Measurements from ENCODE around the gene AP2M1. TPM values are rescaled to one million over a fixed set of nuclear protein-coding genes. Genes with fewer than 3 reads are reported as not detected.
A peak's percentile ranks its signal among the peaks of the same experiment; 100 is the strongest.
"Not testable (repeated sequence)": the region's sequence is repeated elsewhere in the genome, so short reads cannot be mapped to it uniquely, and the experiment has no call there.

Gene AP2M1
- 318 TPM for total RNA-seq
- long read RNA-seq, transcript AP2M1-207 (10 exons, 1,950 nt) = minor isoform, 5 of 591 reads
- long read RNA-seq, transcript AP2M1-202 (11 exons, 2,091 nt) = major isoform, 36 of 591 reads
- long read RNA-seq, partial matches to known transcripts = 81 of 591 reads
- long read RNA-seq, other reads (novel, unspliced or antisense) = 469 of 591 reads

DNA sequence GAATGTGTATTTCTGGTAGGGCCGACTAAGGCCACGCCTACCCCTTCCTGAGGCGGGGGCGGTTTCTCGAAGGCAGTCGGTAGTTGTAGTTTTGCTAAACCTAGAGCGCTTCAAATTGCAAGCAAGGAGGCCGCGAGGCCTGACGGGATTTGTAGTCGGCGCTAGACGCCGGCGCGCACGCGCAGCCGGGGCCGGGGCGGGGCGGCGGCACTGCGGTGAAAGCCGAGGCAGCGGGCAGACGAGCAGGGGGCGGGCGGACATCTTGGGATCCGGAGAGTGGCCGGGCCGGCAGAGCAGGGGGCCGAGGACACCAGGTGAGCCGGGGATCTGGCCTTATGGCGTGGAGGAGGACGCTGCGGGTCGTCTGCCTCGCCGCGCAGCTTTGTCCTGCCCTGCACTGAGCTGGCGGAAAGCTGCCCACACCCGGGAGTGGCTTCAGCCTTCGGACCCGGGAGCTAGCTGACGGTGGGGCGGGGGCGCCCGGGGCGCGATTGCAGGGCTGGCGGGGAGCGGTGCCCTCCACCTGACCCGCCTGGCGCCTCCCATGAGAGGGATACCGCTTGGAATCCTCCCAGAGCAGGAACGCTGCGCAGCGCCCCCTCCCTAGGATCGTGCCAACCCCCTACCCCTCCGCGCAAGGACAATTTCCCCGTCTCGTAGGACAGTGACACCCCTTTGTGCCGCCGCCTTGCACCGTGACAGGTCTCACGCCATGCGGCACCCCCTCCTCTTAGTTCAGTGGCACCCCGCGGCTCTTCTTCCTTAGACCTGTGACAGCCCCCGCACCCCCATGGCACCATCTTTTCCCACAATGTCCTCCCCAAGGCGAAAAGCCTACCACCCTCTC lies at the start of gene AP2M1:
TSS of gene AP2M1 (plus strand) at position 210 of the 847 bp plus-strand sequence. CDS start 2,139 bp downstream, outside the sequence.
- intact Hi-C loops (cut with micrococcal nuclease) = no loop called here
- ATAC-seq (peak; percentile 91), DNase-seq (peak; percentile 99)

DNA sequence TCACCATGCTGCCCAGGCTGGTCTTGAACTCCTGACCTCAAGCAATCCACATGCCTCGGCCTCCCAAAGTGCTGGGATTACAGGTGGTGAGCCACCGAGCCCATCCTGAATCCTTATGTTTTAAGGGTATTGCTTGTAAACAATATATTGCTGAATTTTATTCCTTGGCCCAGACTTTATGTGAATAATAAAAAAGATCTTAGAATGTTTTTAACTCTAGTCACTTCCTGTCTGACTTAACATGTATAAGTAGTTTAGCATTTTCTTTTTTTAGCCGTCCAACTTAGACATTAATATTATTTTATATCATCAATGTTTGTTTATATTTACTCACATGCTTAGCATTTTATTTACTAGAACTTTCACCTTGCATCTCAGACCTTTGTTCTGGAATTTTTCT lies 48.6 kb upstream of the AP2M1 start:
- intact Hi-C loops (cut with micrococcal nuclease) = no loop called here
- ATAC-seq = no peak
- DNase-seq = no peak

DNA sequence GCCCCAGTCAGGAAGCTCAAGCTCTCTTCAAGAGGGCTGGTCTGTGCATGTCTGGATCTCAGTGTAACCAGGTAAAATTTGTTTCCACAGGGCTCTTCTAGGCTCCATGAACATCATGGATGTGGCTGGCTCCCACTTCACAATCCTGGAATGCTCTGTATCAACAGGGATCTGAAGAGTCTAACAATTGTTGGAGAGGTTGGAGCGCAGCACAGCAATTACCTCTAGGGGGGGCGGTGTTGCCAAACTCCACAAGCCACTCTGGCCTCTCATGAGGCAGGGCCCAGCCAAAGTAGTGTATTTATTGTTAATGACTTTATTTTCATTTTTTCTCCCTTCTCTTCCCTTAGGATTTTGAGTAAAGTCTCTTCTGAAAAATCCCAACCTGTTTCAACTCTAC lies 45.6 kb upstream of the AP2M1 start:
- no peak for DNase-seq
- intact Hi-C loops (cut with micrococcal nuclease) = no loop called here
- no peak for ATAC-seq

DNA sequence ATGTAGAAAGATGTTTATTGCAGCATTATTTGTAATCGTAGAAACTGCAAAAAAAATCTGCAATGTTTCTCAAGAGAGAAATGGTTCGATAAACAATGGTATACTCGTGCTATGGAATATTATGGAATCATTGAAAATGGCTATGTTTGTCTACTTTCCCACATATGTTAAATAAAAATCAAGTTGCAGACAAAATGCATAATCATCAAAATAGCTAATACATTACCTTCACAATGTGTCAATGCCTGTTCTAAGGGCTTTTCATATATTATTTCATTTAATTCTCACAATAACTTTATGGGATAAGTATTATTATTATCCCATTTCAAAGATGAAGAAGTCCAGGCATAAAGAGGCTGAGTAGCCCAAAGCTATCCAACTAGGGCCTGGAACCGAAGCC lies 41.7 kb upstream of the AP2M1 start:
- ATAC-seq = no peak
- intact Hi-C loops (cut with micrococcal nuclease) = no loop called here
- no peak for DNase-seq

DNA sequence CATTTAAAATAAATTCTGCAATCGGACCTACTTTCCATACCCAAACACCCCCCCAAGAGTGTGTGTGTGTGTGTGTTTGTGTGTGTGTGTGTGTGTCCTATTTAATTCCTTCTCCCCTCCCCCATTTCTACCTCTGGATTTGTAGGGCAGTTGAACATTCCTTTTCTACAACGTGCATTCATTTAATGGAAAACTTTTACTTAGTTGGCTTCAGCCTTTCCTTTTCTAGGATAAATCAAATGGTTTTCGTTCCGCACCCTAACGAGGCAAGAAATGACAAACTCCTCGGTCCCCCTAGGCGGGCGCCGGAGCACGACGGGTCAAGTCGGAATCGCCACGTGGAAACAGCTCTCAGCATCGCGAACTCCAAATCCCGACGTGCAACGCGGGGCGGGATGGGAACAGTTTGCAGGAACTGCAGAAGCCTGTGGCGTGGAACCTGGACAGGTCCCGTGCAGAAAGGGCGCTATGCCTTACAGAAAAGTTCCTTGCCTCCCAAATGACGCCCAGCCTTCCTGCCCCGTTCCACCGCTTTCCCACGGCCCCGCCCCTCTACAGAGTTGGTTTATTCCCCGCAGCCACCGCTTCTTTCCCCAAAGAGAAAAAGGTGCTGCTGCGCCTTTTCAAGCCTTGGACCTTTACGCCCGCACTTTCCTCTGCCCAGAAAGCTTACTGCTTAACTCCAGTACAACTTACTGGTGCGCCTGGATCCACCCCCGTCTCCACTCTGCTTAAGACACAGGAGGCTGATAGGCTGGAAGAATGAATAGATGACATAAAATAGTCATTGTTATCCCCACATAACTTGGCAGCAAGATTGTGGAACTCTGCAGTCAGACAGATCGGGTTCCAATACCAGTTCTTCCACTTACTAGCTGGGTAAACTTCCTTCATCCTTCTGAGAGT lies 40.6 kb upstream of the AP2M1 start:
- intact Hi-C loops (cut with micrococcal nuclease) = no loop called here
- ATAC-seq = peak; percentile 85
- peak; percentile 90 for DNase-seq

DNA sequence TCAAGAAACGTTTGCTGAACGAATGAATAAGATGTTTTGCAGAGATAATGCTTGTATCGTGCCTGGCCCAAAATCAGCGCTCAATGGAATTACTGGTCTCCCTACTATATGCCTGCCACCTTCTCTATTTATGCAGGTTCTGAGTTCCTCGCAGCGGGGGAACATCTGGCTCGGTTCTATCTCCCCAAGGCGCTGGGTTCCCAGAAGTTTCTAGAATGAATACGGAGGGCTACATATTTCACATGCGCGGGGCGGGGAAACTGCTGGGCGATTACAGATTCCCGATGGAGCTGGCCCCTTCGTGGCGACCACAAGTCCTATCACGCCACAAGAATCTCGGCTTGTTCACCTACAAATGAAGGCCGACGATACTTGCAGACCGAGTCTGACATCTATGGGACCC lies 39.9 kb upstream of the AP2M1 start:
- peak; percentile 14 for ATAC-seq
- intact Hi-C loops (cut with micrococcal nuclease) = no loop called here

GRCh38 chr3:184135149-184135910 lies 39.3 kb upstream of the AP2M1 start, which contains the start of gene EIF2B5:
EIF2B5 (plus strand) TSS chr3:184135358; CDS start chr3:184135386, 28 bp downstream.
- peak; percentile 95 for ATAC-seq
- DNase-seq = peak; percentile 94
- intact Hi-C loops (cut with micrococcal nuclease) = no loop called here

More for the DNA sequence above, 39.9 kb upstream of the AP2M1 start:
- no peak for DNase-seq

DNA sequence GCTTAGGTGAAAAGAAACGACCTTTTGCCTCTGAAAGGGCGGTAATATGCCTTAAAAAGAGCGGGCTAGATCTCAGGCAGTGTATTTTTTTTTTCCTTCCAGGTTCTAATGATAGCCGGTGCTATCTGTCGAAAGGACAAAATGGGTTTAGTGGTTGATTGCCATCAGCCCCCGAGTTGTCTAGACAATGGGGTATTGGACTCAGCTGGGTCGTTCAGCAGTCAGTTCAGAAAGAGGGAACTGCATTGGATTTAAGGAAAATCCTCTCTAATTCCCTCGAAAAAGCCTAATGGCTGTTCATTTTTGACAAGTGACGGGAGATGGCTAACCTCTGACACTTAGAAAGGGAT lies 38.8 kb upstream of the AP2M1 start:
- no peak for ATAC-seq
- no peak for DNase-seq
- intact Hi-C loops (cut with micrococcal nuclease) = no loop called here

GRCh38 chr3:184140436-184140835 lies 34.2 kb upstream of the AP2M1 start:
- intact Hi-C loops (cut with micrococcal nuclease) = no loop called here
- DNase-seq (no peak), ATAC-seq (no peak)

- intact Hi-C loops (cut with micrococcal nuclease) = no loop called here
- ATAC-seq (no peak), DNase-seq (no peak)
Observed at GRCh38 chr3:184142199-184142598, 32.5 kb upstream of the AP2M1 start.

DNA sequence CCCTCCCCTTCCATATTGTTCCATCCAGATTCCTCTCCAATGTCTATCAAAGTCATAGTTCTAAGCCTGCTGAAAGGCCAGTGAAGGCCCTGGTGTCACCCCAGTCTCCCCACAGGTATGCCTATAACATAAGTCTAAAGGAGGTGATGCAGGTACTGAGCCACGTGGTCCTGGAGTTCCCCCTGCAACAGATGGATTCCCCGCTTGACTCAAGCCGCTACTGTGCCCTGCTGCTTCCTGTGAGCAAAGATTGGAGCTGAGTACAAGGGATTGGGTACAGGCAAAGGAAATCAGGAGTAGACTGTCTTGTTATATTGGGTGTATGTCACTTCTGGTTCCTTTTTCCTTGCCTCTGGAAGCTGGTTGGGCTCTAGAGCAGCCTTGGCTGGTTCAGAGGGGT lies 31.3 kb upstream of the AP2M1 start:
- intact Hi-C loops (cut with micrococcal nuclease) = no loop called here
- ATAC-seq (no peak), DNase-seq (no peak)

DNA sequence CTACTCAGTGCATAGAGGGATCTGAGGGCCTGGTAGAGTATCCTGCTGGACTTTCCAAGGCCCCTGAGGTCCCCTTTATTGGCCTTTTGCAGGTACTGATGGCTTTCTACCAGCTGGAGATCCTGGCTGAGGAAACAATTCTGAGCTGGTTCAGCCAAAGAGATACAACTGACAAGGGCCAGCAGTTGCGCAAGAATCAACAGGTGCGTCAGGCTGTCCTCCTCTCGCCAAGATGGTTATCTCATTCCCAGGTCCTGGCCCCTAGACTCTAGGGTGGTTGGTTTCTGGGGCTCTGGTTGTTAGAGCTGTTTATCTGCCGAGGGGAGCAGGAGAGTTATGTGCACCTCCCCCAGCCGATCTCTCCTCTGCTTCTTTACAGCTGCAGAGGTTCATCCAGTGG lies 30.1 kb upstream of the AP2M1 start:
- intact Hi-C loops (cut with micrococcal nuclease) = no loop called here
- DNase-seq (no peak), ATAC-seq (no peak)

DNA sequence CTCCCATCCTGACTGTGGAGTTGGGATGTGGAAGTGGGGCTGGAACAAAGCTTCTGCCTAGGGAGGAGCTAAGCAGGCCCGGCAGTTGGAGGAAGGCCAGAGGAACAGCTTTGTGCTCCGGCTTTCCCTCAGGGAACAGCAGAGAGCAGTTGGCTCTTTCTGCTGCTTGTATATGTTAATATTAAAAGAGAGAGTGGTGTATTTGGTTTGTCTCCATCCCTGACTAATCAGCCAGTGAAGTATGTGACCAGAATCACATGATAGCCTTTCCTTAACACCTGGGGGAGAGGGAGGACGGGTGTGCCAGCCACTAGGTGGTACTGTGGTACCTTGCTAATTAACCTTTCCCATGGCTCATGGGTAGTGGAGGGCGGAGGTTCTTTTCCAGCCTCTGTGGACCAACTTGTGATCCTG lies 29.5 kb upstream of the AP2M1 start:
- intact Hi-C loops (cut with micrococcal nuclease) = no loop called here
- peak; percentile 72 for ATAC-seq
- DNase-seq = peak; percentile 61

GRCh38 chr3:184145751-184146270 lies 28.8 kb upstream of the AP2M1 start:
- no peak for DNase-seq
- intact Hi-C loops (cut with micrococcal nuclease) = no loop called here
- no peak for ATAC-seq

- intact Hi-C loops (cut with micrococcal nuclease) = no loop called here
- ATAC-seq = no peak
- DNase-seq = no peak
Observed at GRCh38 chr3:184148076-184148475, 26.6 kb upstream of the AP2M1 start.

- intact Hi-C loops (cut with micrococcal nuclease) = no loop called here
- ATAC-seq (no peak), DNase-seq (no peak)
Observed at GRCh38 chr3:184149123-184149522, 25.5 kb upstream of the AP2M1 start.

DNA sequence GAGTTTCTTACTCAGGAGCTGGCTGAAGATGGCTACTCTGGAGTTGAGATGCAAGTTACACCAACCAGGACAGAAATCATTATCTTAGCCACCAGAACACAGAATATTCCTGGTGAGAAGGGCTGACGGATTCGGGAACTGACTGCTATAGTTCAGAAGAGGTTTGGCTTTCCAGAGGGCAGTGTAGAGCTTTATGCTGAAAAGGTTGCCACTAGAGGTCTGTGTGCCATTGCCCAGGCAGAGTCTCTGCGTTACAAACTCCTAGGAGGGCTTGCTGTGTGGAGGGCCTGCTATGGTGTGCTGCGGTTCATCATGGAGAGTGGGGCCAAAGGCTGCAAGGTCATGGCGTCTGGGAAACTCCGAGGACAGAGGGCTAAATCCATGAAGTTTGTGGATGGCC lies 24.9 kb upstream of the AP2M1 start:
- intact Hi-C loops (cut with micrococcal nuclease); DNase-seq; ATAC-seq: not testable (repeated sequence)

DNA sequence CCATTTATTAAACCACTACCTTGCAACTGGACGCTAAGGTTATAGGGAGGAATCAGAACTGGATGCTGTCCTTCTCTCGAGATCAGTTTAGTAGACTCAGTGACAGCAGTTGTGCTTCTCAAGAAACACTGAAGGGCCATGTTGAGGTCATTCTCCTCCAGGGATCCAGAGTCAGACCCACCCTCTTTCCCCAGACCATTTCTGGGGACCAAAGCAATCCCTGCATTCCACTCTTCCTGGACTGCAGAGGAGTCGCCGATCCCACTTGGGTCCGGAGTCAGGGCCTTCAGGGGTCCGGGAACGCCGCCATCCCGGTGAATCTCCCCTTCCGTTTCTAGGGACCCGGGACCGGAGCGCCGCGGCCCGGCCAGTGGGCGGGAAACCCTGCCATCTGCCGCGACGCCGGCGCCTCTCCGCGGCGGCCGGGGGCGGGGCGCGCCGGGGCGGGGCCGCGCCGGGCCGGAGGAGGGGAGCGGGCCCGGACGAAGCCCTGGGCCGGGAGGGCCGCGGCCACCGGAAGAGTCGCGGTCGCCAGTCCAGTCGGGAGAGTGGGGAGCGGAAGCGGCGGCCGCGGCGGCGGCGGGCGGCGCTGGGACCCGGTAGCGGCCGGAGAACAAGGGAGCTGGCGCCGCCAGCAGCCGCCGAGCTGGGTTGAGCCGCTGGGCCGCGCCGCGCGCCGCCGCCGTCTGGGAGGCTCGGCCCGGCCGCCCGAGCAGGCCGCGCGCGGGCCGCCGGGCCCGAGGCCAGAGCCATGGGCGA lies 19.6 kb upstream of the AP2M1 start, which contains the start of gene DVL3:
TSS of gene DVL3 (plus strand) at position 493 of the 759 bp plus-strand sequence. CDS start at position 752, 259 bp downstream.
- intact Hi-C loops (cut with micrococcal nuclease) = no loop called here
- ATAC-seq (peak; percentile 85), DNase-seq (peak; percentile 88)
